Activated CD8-positive, alpha-beta T cell treated with anti-CD3 and anti-CD28 coated beads, Interleukin-2, amount 10 ng/mL, durations not matched to agents 7 days and 5 days (primary cell): ENCODE measurements around the gene COPB2. TPM values are rescaled to one million over a fixed set of nuclear protein-coding genes. Genes with fewer than 3 reads are reported as not detected.

Experiments used
- ATAC-seq: fragments of 150-1000 bp; cut with Tn5 transposase; one replicate; pipeline ENCODE4 v1.10.0; 2021; ENCODE audit warnings: moderate library complexity
- CTCF ChIA-PET: fragments of 350-600 bp; sonication (Branson Sonifier 250); formaldehyde crosslinking; loops from one replicate; lab custom pipeline; 2021; ENCODE audit warnings: antibody characterized with exemption; lab: Charles Lee
- POLR2A ChIA-PET: fragments of 350-600 bp; sonication (Branson Sonifier 250); formaldehyde crosslinking; loops from one replicate; lab custom pipeline; 2021; ENCODE audit warnings: antibody characterized with exemption; lab: Charles Lee
- DNase-seq: peaks from one replicate; pipeline ENCODE4 v3.0.0-alpha.2; 2020
- H3K27ac Mint-ChIP-seq: one replicate; pipeline ENCODE4 v1.8.0; 2021; ENCODE audit warnings: mild to moderate bottlenecking, mixed read lengths
- H3K27me3 Mint-ChIP-seq: one replicate; pipeline ENCODE4 v1.8.0; 2021; ENCODE audit warnings: low read depth, mixed read lengths
- H3K36me3 Mint-ChIP-seq: one replicate; pipeline ENCODE4 v1.8.0; 2021; ENCODE audit warnings: low read depth, mixed read lengths
- H3K4me1 Mint-ChIP-seq: one replicate; pipeline ENCODE4 v1.8.0; 2021; ENCODE audit warnings: low read depth, mixed read lengths
- H3K4me3 Mint-ChIP-seq: one replicate; pipeline ENCODE4 v1.8.0; 2021; ENCODE audit warnings: mild to moderate bottlenecking, mixed read lengths
- H3K9me3 Mint-ChIP-seq: one replicate; pipeline ENCODE4 v1.8.0; 2022; ENCODE audit warnings: mixed read lengths; ENCODE audit not compliant: insufficient read depth
- total RNA-seq, 2 experiments: library from RNA; stranded (reverse); gene quantifications; one replicate each; pipeline ENCODE4 v1.2.3, GENCODE V29; 2021

The COPB2 gene
- total RNA-seq, 2 experiments from 2014 or later: 82.0 to 87.6 TPM

DNA sequence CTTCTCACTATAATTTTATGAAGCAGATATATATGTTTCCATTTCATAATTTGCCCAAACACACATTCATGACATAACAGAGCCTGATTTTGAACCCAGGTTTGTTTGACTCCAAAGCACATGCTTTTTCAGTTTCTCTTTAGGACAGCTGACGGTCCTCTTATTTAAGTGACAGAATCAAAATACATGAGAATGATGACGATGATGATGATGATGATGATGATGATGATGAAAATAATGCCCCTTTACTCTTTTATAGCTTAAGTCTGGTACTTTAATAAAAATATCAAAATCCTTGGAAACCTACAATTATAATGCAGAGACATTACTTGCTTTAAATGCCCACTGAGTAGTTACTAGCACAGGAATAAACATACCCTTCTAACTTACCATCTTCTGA is 15.3 kb downstream of the COPB2 start:
- Mint-ChIP-seq H3K4me3 (no peak overlapping the region), H3K36me3 (peaks cover 70% of the 10 kb centered on the region), H3K27ac (no peak overlapping the region), H3K9me3 (no peaks in the 10 kb centered on the region), H3K4me1 (peaks cover 1% of the 10 kb centered on the region), H3K27me3 (no peaks in the 10 kb centered on the region)
- ChIA-PET CTCF (interaction anchor here (1.0 kb wide), 1 partner anchor 20 kb away, joined by 3 read pairs; no protein-coding TSS in a partner anchor), POLR2A (no interaction called here)
- DNase-seq (no peak), ATAC-seq (no peak)

GRCh38 chr3:139364549-139364948 is 24.9 kb downstream of the COPB2 start:
- ATAC-seq: no peak
- H3K4me1 Mint-ChIP-seq: peaks cover 11% of the 10 kb centered on the region
- DNase-seq: no peak
- H3K36me3 Mint-ChIP-seq: peaks cover 68% of the 10 kb centered on the region
- CTCF ChIA-PET: no interaction called here
- no peaks in the 10 kb centered on the region for H3K27me3 Mint-ChIP-seq
- POLR2A ChIA-PET: no interaction called here
- H3K9me3 Mint-ChIP-seq: no peaks in the 10 kb centered on the region
- H3K4me3 Mint-ChIP-seq: no peak overlapping the region
- no peak overlapping the region for H3K27ac Mint-ChIP-seq

GRCh38 chr3:139361276-139361675 is 28.2 kb downstream of the COPB2 start:
- DNase-seq: no peak
- ATAC-seq: no peak
- no peak overlapping the region for H3K27ac Mint-ChIP-seq
- peaks cover 17% of the 10 kb centered on the region for H3K4me1 Mint-ChIP-seq
- ChIA-PET POLR2A (no interaction called here), CTCF (interaction anchor here (1.2 kb wide), 1 partner anchor 29 kb away, joined by 4 read pairs; the partner anchor contains the start of gene COPB2)
- H3K27me3 Mint-ChIP-seq: no peaks in the 10 kb centered on the region
- no peaks in the 10 kb centered on the region for H3K9me3 Mint-ChIP-seq
- H3K4me3 Mint-ChIP-seq: no peak overlapping the region
- H3K36me3 Mint-ChIP-seq: peaks cover 66% of the 10 kb centered on the region

- no peak for ATAC-seq
- no peak for DNase-seq
- Mint-ChIP-seq H3K36me3 (peaks cover 73% of the 10 kb centered on the region), H3K4me3 (no peak overlapping the region), H3K9me3 (no peaks in the 10 kb centered on the region), H3K27me3 (no peaks in the 10 kb centered on the region), H3K27ac (no peak overlapping the region), H3K4me1 (peaks cover 23% of the 10 kb centered on the region)
- ChIA-PET CTCF (no interaction called here), POLR2A (interaction anchor here (1.1 kb wide), 1 partner anchor 10 kb away, joined by 3 read pairs; no protein-coding TSS in a partner anchor)
Measured at GRCh38 chr3:139358841-139359562, 30.4 kb downstream of the COPB2 start.

DNA sequence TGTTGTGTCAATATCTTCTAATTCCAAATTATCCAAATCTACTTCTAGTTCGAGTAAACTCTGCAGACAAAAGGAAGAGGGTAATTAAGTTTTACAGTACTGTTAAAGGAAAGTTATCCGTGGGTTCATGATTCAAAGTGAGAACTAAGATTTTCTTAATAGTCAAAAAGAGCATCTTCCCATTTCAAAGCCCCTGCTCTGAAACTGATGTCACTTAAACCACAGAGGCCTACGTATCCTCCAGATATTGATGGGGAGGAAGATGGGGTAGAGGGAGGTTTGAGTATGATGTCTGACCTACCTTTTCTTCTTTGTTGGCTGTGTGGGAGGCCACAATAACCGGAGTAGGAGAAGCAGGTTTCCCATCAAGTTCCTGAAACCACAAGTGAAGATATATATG is 31.5 kb downstream of the COPB2 start:
- H3K4me3 Mint-ChIP-seq: no peak overlapping the region
- CTCF ChIA-PET: no interaction called here
- no peak for ATAC-seq

DNA sequence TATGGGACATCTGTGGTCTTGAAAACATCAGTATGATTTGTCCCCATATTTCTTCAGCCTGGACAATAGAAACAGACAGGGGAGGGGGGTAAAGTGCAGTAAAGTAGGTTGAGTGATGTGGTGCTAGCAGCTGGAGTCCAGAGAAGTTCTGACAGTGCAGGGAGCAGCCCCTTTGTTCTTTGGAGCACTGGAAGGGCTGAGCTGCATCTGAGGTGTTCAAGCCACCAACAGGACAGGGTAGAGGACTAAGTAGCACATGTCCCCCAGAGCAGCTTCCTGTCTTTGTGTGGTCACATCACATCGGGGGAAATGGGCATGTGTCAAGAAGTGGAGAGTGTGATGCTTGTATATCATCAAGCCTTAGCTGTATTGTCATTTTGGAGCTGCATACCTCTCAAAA is 33.6 kb downstream of the COPB2 start:
- CTCF ChIA-PET: interaction anchor here (1.6 kb wide), 1 partner anchor 10 kb away, joined by 7 read pairs; no protein-coding TSS in a partner anchor
- H3K9me3 Mint-ChIP-seq: no peaks in the 10 kb centered on the region
- peaks cover 23% of the 10 kb centered on the region for H3K4me1 Mint-ChIP-seq
- POLR2A ChIA-PET: interaction anchor here (1.2 kb wide), 1 partner anchor 11 kb away, joined by 3 read pairs; no protein-coding TSS in a partner anchor
- ATAC-seq (no peak), DNase-seq (no peak)
- peak overlapping the region; percentile 9 for H3K27ac Mint-ChIP-seq
- no peaks in the 10 kb centered on the region for H3K27me3 Mint-ChIP-seq
- H3K4me3 Mint-ChIP-seq: no peak overlapping the region
- H3K36me3 Mint-ChIP-seq: peaks cover 67% of the 10 kb centered on the region

More for the DNA sequence above, 31.5 kb downstream of the COPB2 start:
- peaks cover 68% of the 10 kb centered on the region for H3K36me3 Mint-ChIP-seq
- no peaks in the 10 kb centered on the region for H3K9me3 Mint-ChIP-seq
- no peaks in the 10 kb centered on the region for H3K27me3 Mint-ChIP-seq
- no peak for DNase-seq
- POLR2A ChIA-PET: no interaction called here
- H3K27ac Mint-ChIP-seq: no peak overlapping the region
- H3K4me1 Mint-ChIP-seq: peaks cover 23% of the 10 kb centered on the region

GRCh38 chr3:139355476-139355875 is 34.0 kb downstream of the COPB2 start:
- Mint-ChIP-seq H3K27ac (no peak overlapping the region), H3K9me3 (no peaks in the 10 kb centered on the region), H3K4me3 (no peak overlapping the region), H3K4me1 (peaks cover 23% of the 10 kb centered on the region), H3K27me3 (no peaks in the 10 kb centered on the region), H3K36me3 (peaks cover 66% of the 10 kb centered on the region)
- ChIA-PET POLR2A (interaction anchor here (1.2 kb wide), 1 partner anchor 11 kb away, joined by 3 read pairs; no protein-coding TSS in a partner anchor), CTCF (interaction anchor here (1.6 kb wide), 1 partner anchor 9 kb away, joined by 7 read pairs; no protein-coding TSS in a partner anchor)
- no peak for DNase-seq
- no peak for ATAC-seq

- peaks cover 23% of the 10 kb centered on the region for H3K4me1 Mint-ChIP-seq
- no peak overlapping the region for H3K4me3 Mint-ChIP-seq
- no peaks in the 10 kb centered on the region for H3K9me3 Mint-ChIP-seq
- ChIA-PET POLR2A (interaction anchor here (0.8 kb wide), 1 partner anchor 11 kb away, joined by 3 read pairs; the partner anchor contains the start of gene MRPS22), CTCF (interaction anchor here (0.7 to 2.2 kb wide), 4 partner anchors 8 to 35 kb away, joined by 4 to 6 read pairs (median 4); partner anchors contain the start of genes COPB2 and MRPS22)
- peaks cover 67% of the 10 kb centered on the region for H3K36me3 Mint-ChIP-seq
- DNase-seq (no peak), ATAC-seq (no peak)
- H3K27ac Mint-ChIP-seq: no peak overlapping the region
- no peaks in the 10 kb centered on the region for H3K27me3 Mint-ChIP-seq
Measured at GRCh38 chr3:139354661-139355060, 34.8 kb downstream of the COPB2 start.

GRCh38 chr3:139353920-139354556 is 35.4 kb downstream of the COPB2 start:
- Mint-ChIP-seq H3K9me3 (no peaks in the 10 kb centered on the region), H3K4me1 (peaks cover 23% of the 10 kb centered on the region), H3K27ac (no peak overlapping the region), H3K4me3 (no peak overlapping the region), H3K36me3 (peaks cover 69% of the 10 kb centered on the region), H3K27me3 (no peaks in the 10 kb centered on the region)
- ChIA-PET CTCF (interaction anchor here (0.7 to 2.2 kb wide), 6 partner anchors 8 to 36 kb away, joined by 3 to 6 read pairs (median 4); partner anchors contain the start of genes COPB2 and MRPS22), POLR2A (interaction anchor here (0.8 kb wide), 1 partner anchor 10 kb away, joined by 3 read pairs; the partner anchor contains the start of gene MRPS22)
- DNase-seq: no peak
- no peak for ATAC-seq

GRCh38 chr3:139346771-139347170 is 42.7 kb downstream of the COPB2 start:
- POLR2A ChIA-PET: no interaction called here

More at GRCh38 chr3:139346771-139347170, 42.7 kb downstream of the COPB2 start:
- CTCF ChIA-PET: interaction anchor here (1.6 kb wide), 2 partner anchors 9 to 18 kb away, joined by 7 read pairs; no protein-coding TSS in a partner anchor
- no peak overlapping the region for H3K4me3 Mint-ChIP-seq
- H3K4me1 Mint-ChIP-seq: peaks cover 7% of the 10 kb centered on the region
- ATAC-seq (no peak), DNase-seq (no peak)
- H3K9me3 Mint-ChIP-seq: no peaks in the 10 kb centered on the region
- H3K27ac Mint-ChIP-seq: no peak overlapping the region
- H3K27me3 Mint-ChIP-seq: no peaks in the 10 kb centered on the region
- peaks cover 37% of the 10 kb centered on the region for H3K36me3 Mint-ChIP-seq
